KBM-7 (cell line): Measurements from ENCODE around the gene TAF9.
A peak's percentile ranks its signal among the peaks of the same experiment; 100 is the strongest.
"Not testable (repeated sequence)": the region's sequence is repeated elsewhere in the genome, so short reads cannot be mapped to it uniquely, and the experiment has no call there.

Source experiments
- DNase-seq: peaks from one replicate; pipeline ENCODE4 v3.0.0-alpha.2; 2015
- in situ Hi-C: fragments of 300-500 bp; cut with MboI; formaldehyde crosslinking; loops from 2 replicates; pipeline ENCODE4 v1.14.3; 2020; ENCODE audit warnings: low sequenced_read_pairs, low pct_unique_long_range_greater_than_20kb, mixed read lengths

The TAF9 gene

GRCh38 chr5:69343083-69343482, 26.2 kb downstream of the TAF9 start:
- no peak for DNase-seq
- in situ Hi-C loops: loop anchor here (25.0 kb wide), 1 partner anchor 256 kb away; the partner anchor contains the start of gene SLC30A5

- no peak for DNase-seq
- in situ Hi-C loops: loop anchor here (25.0 kb wide), 1 partner anchor 254 kb away; the partner anchor contains the start of gene SLC30A5
These were observed 27.7 kb downstream of the TAF9 start for GRCh38 chr5:69341520-69342161.

- in situ Hi-C loops: loop anchor here (25.0 kb wide), 1 partner anchor 248 kb away; the partner anchor contains the start of gene SLC30A5
- DNase-seq: no peak
These were observed 33.9 kb downstream of the TAF9 start for GRCh38 chr5:69335341-69335935.

GRCh38 chr5:69334793-69335268, 34.5 kb downstream of the TAF9 start:
- peak; percentile 85 for DNase-seq
- in situ Hi-C loops: loop anchor here (25.0 kb wide), 1 partner anchor 248 kb away; the partner anchor contains the start of gene SLC30A5

- in situ Hi-C loops: loop anchor here (25.0 kb wide), 1 partner anchor 246 kb away; the partner anchor contains the start of gene SLC30A5
These were observed 35.5 kb downstream of the TAF9 start for GRCh38 chr5:69333668-69334315.

GRCh38 chr5:69331528-69332445, 37.5 kb downstream of the TAF9 start:
- in situ Hi-C loops: loop anchor here (25.0 kb wide), 1 partner anchor 244 kb away; the partner anchor contains the start of gene SLC30A5
- peak; percentile 57 for DNase-seq

More at GRCh38 chr5:69333668-69334315, 35.5 kb downstream of the TAF9 start:
- not testable (repeated sequence) for DNase-seq

- in situ Hi-C loops: loop anchor here (25.0 kb wide), 1 partner anchor 243 kb away; the partner anchor contains the start of gene SLC30A5
These were observed 39.3 kb downstream of the TAF9 start for GRCh38 chr5:69329905-69330489.

GRCh38 chr5:69326365-69326764, 43.0 kb downstream of the TAF9 start:
- in situ Hi-C loops: loop anchor here (25.0 kb wide), 1 partner anchor 239 kb away; the partner anchor contains the start of gene SLC30A5
- DNase-seq: no peak

More at GRCh38 chr5:69329905-69330489, 39.3 kb downstream of the TAF9 start:
- no peak for DNase-seq

GRCh38 chr5:69317391-69317790, 51.9 kb downstream of the TAF9 start:
- DNase-seq: no peak
- in situ Hi-C loops: no loop called here

GRCh38 chr5:69315972-69316371, 53.3 kb downstream of the TAF9 start:
- in situ Hi-C loops: no loop called here
- no peak for DNase-seq
